SK-N-SH (cell line): ENCODE measurements around the gene MCM10. TPM values are rescaled to one million over a fixed set of nuclear protein-coding genes. Genes with fewer than 3 reads are reported as not detected.

Experiments used
- CTCF ChIA-PET: fragments of 300-600, 350-600 bp; formaldehyde crosslinking; extraction: SDS; loops from one replicate; lab custom pipeline; 2021; lab: Yijun Ruan, JAX
- POLR2A ChIA-PET: fragments of 350-600 bp; sonication (Branson Sonifier 250); formaldehyde crosslinking; extraction: SDS; loops from one replicate; lab custom pipeline; 2020; ENCODE audit warnings: antibody characterized with exemption, inconsistent platforms; lab: Yijun Ruan, JAX
- DNase-seq: peaks from one replicate; pipeline ENCODE4 v3.0.0; 2012
- H2AFZ ChIP-seq: fragments of 200-600 bp; sonication (generic); 2 replicates; pipeline ENCODE4 v1.8.1; 2016; ENCODE audit warnings: antibody characterized with exemption, mild to moderate bottlenecking, low read depth
- H3F3A ChIP-seq: fragments of 200-600 bp; sonication (generic); replicated peaks from 2 replicates; pipeline ENCODE3; 2016; ENCODE audit warnings: antibody characterized with exemption, mild to moderate bottlenecking; ENCODE audit not compliant: insufficient read depth
- H3K27ac ChIP-seq, 2 experiments: fragments of 200-500 bp in 1 of 2; fragments of 200-600 bp in 1 of 2; sonication (Bioruptor generic) in 1 of 2; sonication (generic), shearing (Covaris generic) in 1 of 2; 2 replicates each; pipeline versions ENCODE4 v1.5.1 to v1.6.1; 2014 to 2016; ENCODE audit warnings: low read depth in 2 of 2, inconsistent platforms in 1 of 2, low read length in 1 of 2, mild to moderate bottlenecking in 1 of 2, mixed read lengths in 1 of 2
- H3K27me3 ChIP-seq: fragments of 200-600 bp; sonication (generic), shearing (Covaris generic); 2 replicates; pipeline ENCODE4 v1.6.1; 2016; ENCODE audit warnings: mixed run types; ENCODE audit not compliant: insufficient read depth
- H3K36me3 ChIP-seq, 2 experiments: fragments of 200-500 bp in 1 of 2; fragments of 200-600 bp in 1 of 2; sonication (Bioruptor generic) in 1 of 2; sonication (generic) in 1 of 2; replicated peaks in 1 of 2; 2 replicates each; pipeline versions ENCODE3 to v1.5.1; 2014 to 2016; ENCODE audit warnings: low read length in 1 of 2, mild to moderate bottlenecking in 1 of 2; ENCODE audit not compliant: insufficient read depth in 2 of 2, control insufficient read depth in 1 of 2
- H3K4me1 ChIP-seq, 2 experiments: fragments of 200-500 bp in 1 of 2; fragments of 200-600 bp in 1 of 2; sonication (Bioruptor generic) in 1 of 2; sonication (generic), shearing (Covaris generic) in 1 of 2; 2 replicates each; pipeline versions ENCODE4 v1.5.1 to v1.6.1; 2014 to 2016; ENCODE audit warnings: low read depth in 1 of 2, low read length in 1 of 2, mixed run types in 1 of 2; ENCODE audit not compliant: insufficient read depth in 2 of 2, control insufficient read depth in 1 of 2
- H3K4me2 ChIP-seq: fragments of 200-600 bp; sonication (generic), shearing (Covaris generic); 2 replicates; pipeline ENCODE4 v1.6.1; 2017; ENCODE audit warnings: mixed run types
- H3K4me3 ChIP-seq, 2 experiments: fragments of 200-500 bp in 1 of 2; fragments of 200-600 bp in 1 of 2; sonication (Bioruptor generic) in 1 of 2; sonication (generic), shearing (Covaris generic) in 1 of 2; 2 replicates each; pipeline versions ENCODE4 v1.5.1 to v1.8.1; 2014 to 2016; ENCODE audit warnings: low read depth in 2 of 2, inconsistent platforms in 1 of 2, low read length in 1 of 2, mild to moderate bottlenecking in 1 of 2, mixed read lengths in 1 of 2, moderate library complexity in 1 of 2
- H3K79me2 ChIP-seq: fragments of 200-600 bp; sonication (generic); 2 replicates; pipeline ENCODE4 v1.8.1; 2017; ENCODE audit warnings: mild to moderate bottlenecking; ENCODE audit not compliant: insufficient read depth
- H3K9ac ChIP-seq: fragments of 200-600 bp; sonication (generic); 2 replicates; pipeline ENCODE4 v1.6.1; 2017; ENCODE audit warnings: mixed run types
- H3K9me2 ChIP-seq: fragments of 200-600 bp; sonication (generic); 2 replicates; pipeline ENCODE4 v1.6.1; 2017; ENCODE audit warnings: mixed run types
- H3K9me3 ChIP-seq: fragments of 200-600 bp; sonication (generic); 2 replicates; pipeline ENCODE4 v1.6.1; 2017; ENCODE audit warnings: mixed run types, mild to moderate bottlenecking, moderate library complexity
- H4K20me1 ChIP-seq: fragments of 200-600 bp; sonication (generic); 2 replicates; pipeline ENCODE4 v1.6.1; 2017; ENCODE audit warnings: mild to moderate bottlenecking, mixed run types; ENCODE audit not compliant: insufficient read depth
- ELF1 ChIP-seq: IDR thresholded peaks from 2 replicates; pipeline ENCODE4 v1.4.0; 2012
- EZH2phosphoT487 ChIP-seq: fragments of 200-600 bp; sonication (generic); IDR thresholded peaks from 2 replicates; pipeline ENCODE4 v1.6.1; 2017; ENCODE audit warnings: low read depth, mixed run types, mild to moderate bottlenecking, antibody characterized with exemption, moderate library complexity, borderline replicate concordance
- GABPA ChIP-seq: IDR thresholded peaks from 2 replicates; pipeline ENCODE4 v1.4.0; 2012; ENCODE audit warnings: low read depth, mild to moderate bottlenecking
- MEF2A ChIP-seq: IDR thresholded peaks from 2 replicates; pipeline ENCODE4 v1.4.0; 2012; ENCODE audit warnings: low read depth, borderline replicate concordance
- MXI1 ChIP-seq: IDR thresholded peaks from 2 replicates; pipeline ENCODE4 v1.6.1; 2012; ENCODE audit warnings: mild to moderate bottlenecking, low read depth, low read length, improper control_type of control experiment
- RCOR1 ChIP-seq: fragments of 150-350 bp; IDR thresholded peaks from 2 replicates; pipeline ENCODE4 v1.6.1; 2017; ENCODE audit warnings: antibody characterized with exemption, low read length
- RFX5 ChIP-seq: IDR thresholded peaks from 2 replicates; pipeline ENCODE4 v1.6.1; 2012; ENCODE audit warnings: mild to moderate bottlenecking, improper control_type of control experiment, low read length
- SIN3A ChIP-seq: IDR thresholded peaks from 2 replicates; pipeline ENCODE4 v1.6.1; 2012; ENCODE audit warnings: low read depth, mild to moderate bottlenecking, low read length, moderate library complexity, borderline replicate concordance
- SMC3 ChIP-seq: IDR thresholded peaks from 2 replicates; pipeline ENCODE4 v1.6.1; 2012; ENCODE audit warnings: low read depth, low read length, improper control_type of control experiment
- TAF1 ChIP-seq: IDR thresholded peaks from 2 replicates; pipeline ENCODE4 v1.6.1; 2012; ENCODE audit warnings: low read depth, mild to moderate bottlenecking, low read length, moderate library complexity, borderline replicate concordance
- YY1 ChIP-seq: IDR thresholded peaks from 2 replicates; pipeline ENCODE4 v1.4.0; 2012; ENCODE audit warnings: low read depth, mild to moderate bottlenecking
- WGBS: methylation state at CpG from one replicate; pipeline ENCODE4 v1.1.6; 2017; ENCODE audit warnings: low lambda C conversion rate; 5-methylcytosine and 5-hydroxymethylcytosine counted together
- polyA plus RNA-seq, 3 experiments: library from polyadenylated mRNA; depleted of rRNA; stranded (reverse); fragments of >200 nt; gene quantifications; 2 replicates each; pipeline ENCODE4 v1.2.3, GENCODE V29; 2012
- TF ChIP-seq, protein P1 (sequence below): IDR thresholded peaks from 2 replicates; pipeline ENCODE4 v1.4.0; 2012; ENCODE audit warnings: low read depth, borderline replicate concordance
- TF ChIP-seq, protein P2 (sequence below): IDR thresholded peaks from 2 replicates; pipeline ENCODE4 v1.4.0; 2012; ENCODE audit warnings: low read depth
- TF ChIP-seq, protein P3 (sequence below): IDR thresholded peaks from 2 replicates; pipeline ENCODE4 v1.4.0; 2012; ENCODE audit warnings: low read depth, borderline replicate concordance
- TF ChIP-seq, protein P4 (sequence below): fragments of 150-350 bp; IDR thresholded peaks from 2 replicates; pipeline ENCODE4 v1.6.1; 2017; ENCODE audit warnings: antibody characterized with exemption, low read length, low read depth, borderline replicate concordance
- TF ChIP-seq, protein P5 (sequence below): fragments of 200-600 bp; sonication (generic); IDR thresholded peaks from 2 replicates; pipeline ENCODE4 v1.6.1; 2017; ENCODE audit warnings: antibody characterized with exemption, mild to moderate bottlenecking, moderate library complexity

The MCM10 gene
- polyA plus RNA-seq, 1 of the 3 experiments (the other 2 are of a cell fraction): 5.1 TPM

DNA sequence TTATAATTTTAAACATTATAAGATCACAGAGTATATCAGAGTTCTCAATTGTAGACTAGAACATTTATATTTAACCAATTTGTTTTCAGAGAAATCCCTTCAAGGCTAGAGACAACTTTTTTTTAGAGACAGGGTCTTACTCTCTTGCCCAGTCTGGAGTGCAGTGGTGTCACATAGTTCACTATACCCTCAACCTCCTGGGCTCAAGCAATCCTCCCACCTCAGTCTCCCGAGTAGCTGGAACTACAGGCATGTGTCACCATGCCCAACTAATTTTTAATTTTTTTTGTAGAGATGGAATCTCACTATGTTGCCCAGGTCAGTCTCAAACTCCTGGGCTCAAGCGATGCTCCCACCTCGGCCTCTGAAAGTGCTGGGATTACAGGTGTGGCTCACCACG, 57.5 kb downstream of the MCM10 start:
- Histone ChIP-seq H4K20me1 (no peaks in the 10 kb centered on the region), H3K4me1 (no peaks in the 10 kb centered on the region), H2AFZ (no peak overlapping the region), H3K36me3 (peaks cover 0 to 3% of the 10 kb centered on the region in 2 experiments), H3K9me3 (no peaks in the 10 kb centered on the region), H3K27me3 (no peaks in the 10 kb centered on the region)
- no peak for DNase-seq
- CTCF ChIA-PET: interaction anchor here (0.8 kb wide), 1 partner anchor 84 kb away, joined by 4 read pairs; no protein-coding TSS in a partner anchor
- TF ChIP-seq, protein P1, sequence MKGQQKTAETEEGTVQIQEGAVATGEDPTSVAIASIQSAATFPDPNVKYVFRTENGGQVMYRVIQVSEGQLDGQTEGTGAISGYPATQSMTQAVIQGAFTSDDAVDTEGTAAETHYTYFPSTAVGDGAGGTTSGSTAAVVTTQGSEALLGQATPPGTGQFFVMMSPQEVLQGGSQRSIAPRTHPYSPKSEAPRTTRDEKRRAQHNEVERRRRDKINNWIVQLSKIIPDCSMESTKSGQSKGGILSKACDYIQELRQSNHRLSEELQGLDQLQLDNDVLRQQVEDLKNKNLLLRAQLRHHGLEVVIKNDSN: no peak
- TF ChIP-seq RFX5: no peak
- TF ChIP-seq SMC3: no peak
- TF ChIP-seq SIN3A: no peak
- TF ChIP-seq, protein P2, sequence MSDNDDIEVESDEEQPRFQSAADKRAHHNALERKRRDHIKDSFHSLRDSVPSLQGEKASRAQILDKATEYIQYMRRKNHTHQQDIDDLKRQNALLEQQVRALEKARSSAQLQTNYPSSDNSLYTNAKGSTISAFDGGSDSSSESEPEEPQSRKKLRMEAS: no peak
- no peak for TF ChIP-seq TAF1
- TF ChIP-seq, all 33 proteins: peak for 0
- H3K4me2 ChIP-seq: no peak overlapping the region
- H3K9me2 ChIP-seq: no peaks in the 10 kb centered on the region
- no peak overlapping the region for H3K27ac ChIP-seq
- POLR2A ChIA-PET: no interaction called here
- H3K9ac ChIP-seq: no peak overlapping the region
- H3F3A ChIP-seq: no peaks in the 10 kb centered on the region
- 91% methylated on average over 4 of the region's 4 CpGs for WGBS
- no peak overlapping the region for H3K4me3 ChIP-seq
- H3K79me2 ChIP-seq: no peaks in the 10 kb centered on the region

DNA sequence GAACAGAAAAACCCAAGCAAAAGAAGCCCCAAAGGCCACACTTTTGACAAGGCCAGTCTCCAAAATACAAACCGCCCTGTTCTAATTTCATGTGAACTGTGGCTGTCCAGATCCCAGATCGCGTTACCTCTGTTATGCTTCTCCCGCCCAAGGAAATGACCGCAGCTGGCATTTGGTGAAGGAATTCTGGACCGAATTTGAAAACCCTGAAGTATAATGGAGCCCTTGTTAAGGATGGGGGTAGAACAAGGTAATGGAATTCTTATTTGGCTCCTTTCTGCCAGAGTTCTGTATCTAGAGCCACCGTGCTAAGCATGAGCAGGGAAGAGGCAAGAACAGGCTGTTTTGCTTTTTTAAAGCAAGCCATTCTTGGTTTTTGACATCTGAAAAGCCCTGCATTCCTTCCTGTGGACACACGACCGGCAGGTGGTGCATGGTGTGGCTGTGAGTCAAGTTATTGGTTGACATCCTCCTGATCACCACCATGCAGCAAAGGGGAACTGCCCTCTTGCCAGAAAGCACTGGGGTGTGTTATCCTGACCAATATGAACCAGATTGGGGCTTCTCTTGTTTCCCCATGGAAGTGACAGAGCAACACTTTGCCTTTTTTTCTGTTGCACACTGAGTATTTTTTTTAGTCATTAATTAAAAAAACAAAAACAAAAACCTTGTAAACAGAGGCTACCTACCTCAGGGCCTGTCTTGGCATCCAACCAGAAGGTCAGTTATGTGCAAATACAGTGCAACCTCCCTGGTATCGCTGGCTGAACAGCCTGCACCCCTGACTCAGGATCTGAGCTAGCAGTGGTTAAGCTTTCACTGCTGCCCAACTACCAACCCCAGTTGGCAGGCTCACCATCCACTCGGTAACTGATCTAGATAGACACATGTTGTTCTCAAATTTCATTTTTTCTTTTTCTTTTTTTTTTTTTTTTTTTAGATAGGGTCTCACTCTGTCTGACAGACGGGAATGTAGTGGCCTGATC, 58.6 kb downstream of the MCM10 start:
- no peaks in the 10 kb centered on the region for H4K20me1 ChIP-seq
- H3K9me3 ChIP-seq: no peaks in the 10 kb centered on the region
- ChIA-PET POLR2A (interaction anchor here (0.7 kb wide), 1 partner anchor 79 kb away, joined by 3 read pairs; no protein-coding TSS in a partner anchor), CTCF (interaction anchor here (0.8 to 1.4 kb wide), 5 partner anchors 8 to 83 kb away, joined by 3 to 4 read pairs (median 4); no protein-coding TSS in a partner anchor)
- no peaks in the 10 kb centered on the region for H3K9me2 ChIP-seq
- H2AFZ ChIP-seq: no peak overlapping the region
- H3K27ac ChIP-seq: no peak overlapping the region
- H3K4me3 ChIP-seq: no peak overlapping the region
- WGBS: 75% methylated on average over 10 of the region's 12 CpGs
- H3K79me2 ChIP-seq: no peaks in the 10 kb centered on the region
- no peaks in the 10 kb centered on the region for H3K36me3 ChIP-seq
- H3K4me2 ChIP-seq: no peak overlapping the region
- no peaks in the 10 kb centered on the region for H3F3A ChIP-seq
- H3K27me3 ChIP-seq: no peaks in the 10 kb centered on the region
- no peak for DNase-seq
- H3K9ac ChIP-seq: no peak overlapping the region
- H3K4me1 ChIP-seq: no peaks in the 10 kb centered on the region
- TF ChIP-seq ELF1 (no peak), EZH2phosphoT487 (no peak), RCOR1 (no peak), MXI1 (no peak), GABPA (no peak), MEF2A (no peak), YY1 (no peak)
- TF ChIP-seq, protein P3, sequence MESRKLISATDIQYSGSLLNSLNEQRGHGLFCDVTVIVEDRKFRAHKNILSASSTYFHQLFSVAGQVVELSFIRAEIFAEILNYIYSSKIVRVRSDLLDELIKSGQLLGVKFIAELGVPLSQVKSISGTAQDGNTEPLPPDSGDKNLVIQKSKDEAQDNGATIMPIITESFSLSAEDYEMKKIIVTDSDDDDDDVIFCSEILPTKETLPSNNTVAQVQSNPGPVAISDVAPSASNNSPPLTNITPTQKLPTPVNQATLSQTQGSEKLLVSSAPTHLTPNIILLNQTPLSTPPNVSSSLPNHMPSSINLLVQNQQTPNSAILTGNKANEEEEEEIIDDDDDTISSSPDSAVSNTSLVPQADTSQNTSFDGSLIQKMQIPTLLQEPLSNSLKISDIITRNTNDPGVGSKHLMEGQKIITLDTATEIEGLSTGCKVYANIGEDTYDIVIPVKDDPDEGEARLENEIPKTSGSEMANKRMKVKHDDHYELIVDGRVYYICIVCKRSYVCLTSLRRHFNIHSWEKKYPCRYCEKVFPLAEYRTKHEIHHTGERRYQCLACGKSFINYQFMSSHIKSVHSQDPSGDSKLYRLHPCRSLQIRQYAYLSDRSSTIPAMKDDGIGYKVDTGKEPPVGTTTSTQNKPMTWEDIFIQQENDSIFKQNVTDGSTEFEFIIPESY: no peak
- TF ChIP-seq, protein P4, sequence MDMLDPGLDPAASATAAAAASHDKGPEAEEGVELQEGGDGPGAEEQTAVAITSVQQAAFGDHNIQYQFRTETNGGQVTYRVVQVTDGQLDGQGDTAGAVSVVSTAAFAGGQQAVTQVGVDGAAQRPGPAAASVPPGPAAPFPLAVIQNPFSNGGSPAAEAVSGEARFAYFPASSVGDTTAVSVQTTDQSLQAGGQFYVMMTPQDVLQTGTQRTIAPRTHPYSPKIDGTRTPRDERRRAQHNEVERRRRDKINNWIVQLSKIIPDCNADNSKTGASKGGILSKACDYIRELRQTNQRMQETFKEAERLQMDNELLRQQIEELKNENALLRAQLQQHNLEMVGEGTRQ: no peak
- TF ChIP-seq, protein P5, sequence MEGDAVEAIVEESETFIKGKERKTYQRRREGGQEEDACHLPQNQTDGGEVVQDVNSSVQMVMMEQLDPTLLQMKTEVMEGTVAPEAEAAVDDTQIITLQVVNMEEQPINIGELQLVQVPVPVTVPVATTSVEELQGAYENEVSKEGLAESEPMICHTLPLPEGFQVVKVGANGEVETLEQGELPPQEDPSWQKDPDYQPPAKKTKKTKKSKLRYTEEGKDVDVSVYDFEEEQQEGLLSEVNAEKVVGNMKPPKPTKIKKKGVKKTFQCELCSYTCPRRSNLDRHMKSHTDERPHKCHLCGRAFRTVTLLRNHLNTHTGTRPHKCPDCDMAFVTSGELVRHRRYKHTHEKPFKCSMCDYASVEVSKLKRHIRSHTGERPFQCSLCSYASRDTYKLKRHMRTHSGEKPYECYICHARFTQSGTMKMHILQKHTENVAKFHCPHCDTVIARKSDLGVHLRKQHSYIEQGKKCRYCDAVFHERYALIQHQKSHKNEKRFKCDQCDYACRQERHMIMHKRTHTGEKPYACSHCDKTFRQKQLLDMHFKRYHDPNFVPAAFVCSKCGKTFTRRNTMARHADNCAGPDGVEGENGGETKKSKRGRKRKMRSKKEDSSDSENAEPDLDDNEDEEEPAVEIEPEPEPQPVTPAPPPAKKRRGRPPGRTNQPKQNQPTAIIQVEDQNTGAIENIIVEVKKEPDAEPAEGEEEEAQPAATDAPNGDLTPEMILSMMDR: no peak
- TF ChIP-seq, protein P1: no peak
